GM10266 (cell line): ENCODE data around the gene HIVEP1.

Source experiments
- DNase-seq: peaks from one replicate; pipeline ENCODE4 v3.0.0; 2012; ENCODE audit errors: extremely low spot score
- CTCF ChIP-seq: IDR thresholded peaks from 2 replicates; pipeline ENCODE4 v1.5.1; 2012; ENCODE audit warnings: mild to moderate bottlenecking, low read depth; ENCODE audit not compliant: control insufficient read depth, insufficient read depth; ENCODE audit errors: missing control alignments

HIVEP1 gene

GRCh38 chr6:11976489-11976888 is 35.6 kb upstream of the HIVEP1 start:
- TF ChIP-seq CTCF = no peak
- DNase-seq = no peak

GRCh38 chr6:11977193-11977592 is 34.9 kb upstream of the HIVEP1 start:
- no peak for DNase-seq
- no peak for TF ChIP-seq CTCF

- TF ChIP-seq CTCF = no peak
Measured at GRCh38 chr6:11977738-11978137, 34.4 kb upstream of the HIVEP1 start.

GRCh38 chr6:11978169-11978987 is 33.7 kb upstream of the HIVEP1 start:
- peak; percentile 29 for DNase-seq
- no peak for TF ChIP-seq CTCF

More at GRCh38 chr6:11977738-11978137, 34.4 kb upstream of the HIVEP1 start:
- no peak for DNase-seq

- TF ChIP-seq CTCF = no peak
- no peak for DNase-seq
Measured at GRCh38 chr6:11979866-11980265, 32.2 kb upstream of the HIVEP1 start.

GRCh38 chr6:11983306-11983705 is 28.8 kb upstream of the HIVEP1 start:
- no peak for TF ChIP-seq CTCF
- no peak for DNase-seq

GRCh38 chr6:11987386-11987785 is 24.7 kb upstream of the HIVEP1 start:
- DNase-seq = no peak
- TF ChIP-seq CTCF = no peak
